Neural cell (in vitro differentiated cells): ENCODE measurements around the gene GIPC2.

Experiments
- CTCF ChIP-seq: fragments of 450-650 bp; IDR thresholded peaks from 2 replicates; pipeline ENCODE4 v1.5.1; 2014; ENCODE audit warnings: antibody characterized with exemption, mild to moderate bottlenecking, moderate library complexity; ENCODE audit not compliant: poor library complexity, severe bottlenecking
- EP300 ChIP-seq: fragments of 450-650 bp; conservative IDR thresholded peaks from 2 replicates; pipeline ENCODE4 v1.6.1; 2014; ENCODE audit warnings: antibody characterized with exemption, mild to moderate bottlenecking, moderate library complexity; ENCODE audit not compliant: poor library complexity, severe bottlenecking
- EZH2 ChIP-seq: fragments of 200-600, 300-800 bp; shearing (Covaris generic), sonication (generic); IDR thresholded peaks from 2 replicates; pipeline ENCODE4 v1.6.1; 2014; ENCODE audit warnings: antibody characterized with exemption, low read length, borderline replicate concordance, mild to moderate bottlenecking; ENCODE audit not compliant: insufficient read depth, poor library complexity, severe bottlenecking
- POLR2AphosphoS5 ChIP-seq: IDR thresholded peaks from 2 replicates; pipeline ENCODE4 v1.6.1; 2012
- TAF1 ChIP-seq: IDR thresholded peaks from 2 replicates; pipeline ENCODE4 v1.6.1; 2012; ENCODE audit warnings: low read depth
- TF ChIP-seq, protein P1 (sequence below): IDR thresholded peaks from 2 replicates; pipeline ENCODE4 v1.6.1; 2012; ENCODE audit warnings: borderline replicate concordance

DNA sequence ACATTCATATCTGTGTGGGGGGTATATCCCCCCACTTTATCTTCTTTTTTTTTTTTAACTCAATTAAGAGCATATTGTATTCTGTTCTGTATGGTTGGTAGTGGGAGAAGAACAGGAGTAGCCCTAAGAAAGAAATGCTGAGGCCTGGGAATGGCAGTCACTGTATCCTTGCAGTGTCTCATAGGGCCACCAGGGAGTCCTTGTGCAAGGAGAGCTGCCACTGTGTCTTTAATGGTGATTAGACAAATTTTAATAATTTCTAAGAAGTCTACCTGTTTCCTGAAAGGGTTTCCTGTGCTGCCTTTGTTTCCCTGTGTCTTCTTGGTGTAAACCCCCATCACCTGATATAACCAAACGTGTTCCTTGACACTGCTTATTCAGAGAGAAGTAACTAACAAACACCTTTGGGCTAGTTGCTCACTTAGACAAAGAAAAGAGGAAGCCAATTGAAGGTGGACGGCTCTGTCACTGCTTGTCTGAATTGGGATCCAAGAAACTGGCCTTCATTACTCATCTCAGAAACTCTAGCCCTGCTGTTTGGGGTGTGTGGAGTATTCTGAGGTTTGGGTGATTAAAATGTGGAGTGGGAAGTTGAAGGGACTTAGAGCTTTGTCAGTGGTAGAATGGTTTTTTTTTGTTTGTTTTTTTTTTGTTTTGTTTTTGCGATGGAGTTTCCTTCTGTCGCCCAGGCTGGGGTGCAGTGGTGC, 15.2 kb downstream of the GIPC2 start:
- TF ChIP-seq CTCF = no peak
- TF ChIP-seq TAF1 = no peak
- no peak for TF ChIP-seq POLR2AphosphoS5
- TF ChIP-seq EZH2 = no peak
- no peak for TF ChIP-seq EP300
- TF ChIP-seq, protein P1, sequence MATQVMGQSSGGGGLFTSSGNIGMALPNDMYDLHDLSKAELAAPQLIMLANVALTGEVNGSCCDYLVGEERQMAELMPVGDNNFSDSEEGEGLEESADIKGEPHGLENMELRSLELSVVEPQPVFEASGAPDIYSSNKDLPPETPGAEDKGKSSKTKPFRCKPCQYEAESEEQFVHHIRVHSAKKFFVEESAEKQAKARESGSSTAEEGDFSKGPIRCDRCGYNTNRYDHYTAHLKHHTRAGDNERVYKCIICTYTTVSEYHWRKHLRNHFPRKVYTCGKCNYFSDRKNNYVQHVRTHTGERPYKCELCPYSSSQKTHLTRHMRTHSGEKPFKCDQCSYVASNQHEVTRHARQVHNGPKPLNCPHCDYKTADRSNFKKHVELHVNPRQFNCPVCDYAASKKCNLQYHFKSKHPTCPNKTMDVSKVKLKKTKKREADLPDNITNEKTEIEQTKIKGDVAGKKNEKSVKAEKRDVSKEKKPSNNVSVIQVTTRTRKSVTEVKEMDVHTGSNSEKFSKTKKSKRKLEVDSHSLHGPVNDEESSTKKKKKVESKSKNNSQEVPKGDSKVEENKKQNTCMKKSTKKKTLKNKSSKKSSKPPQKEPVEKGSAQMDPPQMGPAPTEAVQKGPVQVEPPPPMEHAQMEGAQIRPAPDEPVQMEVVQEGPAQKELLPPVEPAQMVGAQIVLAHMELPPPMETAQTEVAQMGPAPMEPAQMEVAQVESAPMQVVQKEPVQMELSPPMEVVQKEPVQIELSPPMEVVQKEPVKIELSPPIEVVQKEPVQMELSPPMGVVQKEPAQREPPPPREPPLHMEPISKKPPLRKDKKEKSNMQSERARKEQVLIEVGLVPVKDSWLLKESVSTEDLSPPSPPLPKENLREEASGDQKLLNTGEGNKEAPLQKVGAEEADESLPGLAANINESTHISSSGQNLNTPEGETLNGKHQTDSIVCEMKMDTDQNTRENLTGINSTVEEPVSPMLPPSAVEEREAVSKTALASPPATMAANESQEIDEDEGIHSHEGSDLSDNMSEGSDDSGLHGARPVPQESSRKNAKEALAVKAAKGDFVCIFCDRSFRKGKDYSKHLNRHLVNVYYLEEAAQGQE = no peak
